Stimulated activated CD8-positive, alpha-beta memory T cell treated with anti-CD3 and anti-CD28 coated beads, Interleukin-15, amount 100 ng/mL, for 24 hours (primary cell): ENCODE data around the gene CCDC190.
"Not testable (repeated sequence)": the region's sequence is repeated elsewhere in the genome, so short reads cannot be mapped to it uniquely, and the experiment has no call there.

Source experiments
- DNase-seq: peaks from one replicate; pipeline ENCODE4 v3.0.0-alpha.2; 2020; ENCODE audit warnings: low read depth

The CCDC190 gene

GRCh38 chr1:162832470-162832869 is 28.5 kb downstream of the CCDC190 start:
- DNase-seq: no peak

- no peak for DNase-seq
These were observed 31.7 kb downstream of the CCDC190 start for GRCh38 chr1:162829268-162829667.

- no peak for DNase-seq
These were observed 37.0 kb downstream of the CCDC190 start for GRCh38 chr1:162823771-162824525.

- no peak for DNase-seq
These were observed 37.7 kb downstream of the CCDC190 start for GRCh38 chr1:162823231-162823630.

GRCh38 chr1:162822391-162823200 is 38.4 kb downstream of the CCDC190 start:
- DNase-seq: no peak

GRCh38 chr1:162818666-162819065 is 42.3 kb downstream of the CCDC190 start:
- DNase-seq: not testable (repeated sequence)

- DNase-seq: not testable (repeated sequence)
These were observed 42.8 kb downstream of the CCDC190 start for GRCh38 chr1:162818136-162818535.

GRCh38 chr1:162812357-162812756 is 48.6 kb downstream of the CCDC190 start:
- DNase-seq: not testable (repeated sequence)

- DNase-seq: not testable (repeated sequence)
These were observed 53.5 kb downstream of the CCDC190 start for GRCh38 chr1:162807503-162807902.
